DND-41 (cell line): ENCODE data around the gene ALKAL2.

Source experiments
- CTCF ChIP-seq: IDR thresholded peaks from 2 replicates; pipeline ENCODE4 v1.5.1; 2012; ENCODE audit warnings: borderline replicate concordance, low read length, moderate library complexity, mild to moderate bottlenecking; ENCODE audit not compliant: poor library complexity, severe bottlenecking; ENCODE audit errors: extremely low read depth
- EZH2 ChIP-seq: IDR thresholded peaks from 3 replicates; pipeline ENCODE4 v1.6.1; 2012; ENCODE audit warnings: borderline replicate concordance, low read depth, mild to moderate bottlenecking, moderate library complexity, low read length, inconsistent platforms; ENCODE audit not compliant: severe bottlenecking

GRCh38 chr2:314561-315336 lies 26.9 kb upstream of the ALKAL2 start:
- TF ChIP-seq EZH2 (no peak), CTCF (no peak)
